GM23248 (cell line): ENCODE data around the gene CFAP65. TPM values are rescaled to one million over a fixed set of nuclear protein-coding genes. Genes with fewer than 3 reads are reported as not detected.

ENCODE experiments used
- DNase-seq: peaks from one replicate; pipeline ENCODE4 v3.0.0-alpha.2; 2015
- H2AFZ ChIP-seq: fragments of 200-600 bp; sonication (generic); 2 replicates; pipeline ENCODE4 v1.6.1; 2016; ENCODE audit warnings: antibody characterized with exemption
- H3F3A ChIP-seq: fragments of 200-600 bp; sonication (generic); 2 replicates; pipeline ENCODE4 v1.6.1; 2016; ENCODE audit warnings: mild to moderate bottlenecking, antibody characterized with exemption, mixed run types; ENCODE audit not compliant: insufficient read depth
- H3K27ac ChIP-seq: fragments of 200-600 bp; sonication (generic); 2 replicates; pipeline ENCODE4 v1.5.1; 2016; ENCODE audit warnings: mild to moderate bottlenecking
- H3K27me3 ChIP-seq: fragments of 200-600 bp; sonication (generic); replicated peaks from 2 replicates; pipeline ENCODE4 v1.6.1; 2016; ENCODE audit warnings: mild to moderate bottlenecking; ENCODE audit not compliant: insufficient read depth
- H3K36me3 ChIP-seq: fragments of 200-600 bp; sonication (generic); 2 replicates; pipeline ENCODE4 v1.6.1; 2016; ENCODE audit warnings: low read depth, mild to moderate bottlenecking
- H3K4me1 ChIP-seq: fragments of 200-600 bp; sonication (generic); 2 replicates; pipeline ENCODE4 v1.6.1; 2016; ENCODE audit warnings: mild to moderate bottlenecking; ENCODE audit not compliant: insufficient read depth
- H3K4me2 ChIP-seq: fragments of 200-600 bp; sonication (generic); one replicate; pipeline ENCODE4 v1.6.1; 2016; ENCODE audit warnings: mild to moderate bottlenecking; ENCODE audit not compliant: unreplicated experiment
- H3K4me3 ChIP-seq: fragments of 200-600 bp; sonication (generic); 2 replicates; pipeline ENCODE4 v1.5.1; 2016; ENCODE audit warnings: mild to moderate bottlenecking
- H3K79me2 ChIP-seq: fragments of 200-600 bp; sonication (generic); 2 replicates; pipeline ENCODE4 v1.6.1; 2016; ENCODE audit warnings: mild to moderate bottlenecking; ENCODE audit not compliant: insufficient read depth
- H3K9ac ChIP-seq: fragments of 200-600 bp; sonication (generic); 2 replicates; pipeline ENCODE4 v1.6.1; 2016; ENCODE audit warnings: mild to moderate bottlenecking
- H3K9me2 ChIP-seq: fragments of 200-600 bp; sonication (generic); 2 replicates; pipeline ENCODE4 v1.6.1; 2016; ENCODE audit warnings: mixed run types, mild to moderate bottlenecking, moderate library complexity; ENCODE audit not compliant: insufficient read depth
- H3K9me3 ChIP-seq: fragments of 200-600 bp; sonication (generic); one replicate; pipeline ENCODE4 v1.6.1; 2017; ENCODE audit warnings: low read depth
- H4K20me1 ChIP-seq: fragments of 200-600 bp; sonication (generic); 2 replicates; pipeline ENCODE4 v1.6.0; 2016; ENCODE audit not compliant: insufficient read depth
- EZH2 ChIP-seq: fragments of 200-600 bp; sonication (generic); IDR thresholded peaks from 2 replicates; pipeline ENCODE4 v1.6.1; 2018; ENCODE audit warnings: antibody characterized with exemption, mild to moderate bottlenecking; ENCODE audit not compliant: insufficient read depth, poor library complexity, severe bottlenecking
- EZH2phosphoT487 ChIP-seq: fragments of 200-600 bp; sonication (generic); IDR thresholded peaks from 2 replicates; pipeline ENCODE4 v1.6.1; 2018; ENCODE audit warnings: antibody characterized with exemption, moderate library complexity, mild to moderate bottlenecking, low read depth; ENCODE audit not compliant: insufficient read depth
- WGBS, 2 experiments: methylation state at CpG; one replicate each; pipeline ENCODE4 v1.1.6; 2015 to 2017; ENCODE audit warnings: low lambda C conversion rate in 2 of 2, low coverage in 1 of 2; ENCODE audit errors: missing lambda C conversion rate in 2 of 2; 5-methylcytosine and 5-hydroxymethylcytosine counted together
- in situ Hi-C: fragments of 300-500 bp; cut with MboI; formaldehyde crosslinking; loops from 2 replicates; pipeline ENCODE4 v1.15.0; 2020
- polyA plus RNA-seq: library from polyadenylated mRNA; unstranded; fragments of >200 nt; fragmentation: Nextera tagmentation; extraction: Ambion mirVana; gene quantifications from 2 replicates; pipeline ENCODE4 v1.2.1, GENCODE V29; 2016
- total RNA-seq: library from RNA; depleted of rRNA; stranded (reverse); fragments of >200 nt; shearing (Covaris generic); gene quantifications from 2 replicates; pipeline ENCODE4 v1.2.3, GENCODE V29; 2014

The CFAP65 gene
- total and polyA plus RNA-seq, 2 experiments from 2014 or later: 0.08 TPM; not detected in 1

DNA sequence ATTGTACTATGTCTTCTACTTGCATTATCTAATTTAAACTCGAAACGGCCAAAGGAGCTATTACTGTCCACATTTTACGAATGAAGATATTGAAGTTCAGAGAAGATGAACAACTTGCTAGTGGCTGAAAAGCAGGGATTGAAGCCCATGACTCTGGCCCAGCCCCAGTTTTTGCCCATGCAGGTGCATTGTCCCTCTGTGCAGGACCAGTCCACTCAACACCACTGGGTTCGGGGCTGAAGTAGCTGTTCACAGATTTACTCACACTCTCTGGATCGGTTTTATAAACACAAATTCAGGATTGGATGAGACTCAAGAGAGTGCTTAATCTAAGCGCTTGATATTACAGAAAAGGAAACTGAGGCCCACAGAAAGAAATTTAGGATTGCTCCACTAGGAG is 20.8 kb upstream of the CFAP65 start:
- no peak for DNase-seq
- H2AFZ ChIP-seq: no peak overlapping the region
- H3K9me3 ChIP-seq: no peaks in the 10 kb centered on the region
- H3K9ac ChIP-seq: no peak overlapping the region
- H3K27ac ChIP-seq: no peak overlapping the region
- no peak overlapping the region for H3K4me3 ChIP-seq
- no peaks in the 10 kb centered on the region for H3K36me3 ChIP-seq
- TF ChIP-seq EZH2 (no peak), EZH2phosphoT487 (no peak)
- WGBS, 2 experiments: 55 to 61% methylated on average over 6 of the region's 6 CpGs
- no peaks in the 10 kb centered on the region for H3F3A ChIP-seq
- in situ Hi-C loops: no loop called here
- no peaks in the 10 kb centered on the region for H3K9me2 ChIP-seq
- H3K4me1 ChIP-seq: peaks cover 6% of the 10 kb centered on the region; the same call in 1 of the 2 replicates
- no peaks in the 10 kb centered on the region for H3K79me2 ChIP-seq
- no peaks in the 10 kb centered on the region for H4K20me1 ChIP-seq
- no peak overlapping the region for H3K4me2 ChIP-seq
- H3K27me3 ChIP-seq: peaks cover 62% of the 10 kb centered on the region

DNA sequence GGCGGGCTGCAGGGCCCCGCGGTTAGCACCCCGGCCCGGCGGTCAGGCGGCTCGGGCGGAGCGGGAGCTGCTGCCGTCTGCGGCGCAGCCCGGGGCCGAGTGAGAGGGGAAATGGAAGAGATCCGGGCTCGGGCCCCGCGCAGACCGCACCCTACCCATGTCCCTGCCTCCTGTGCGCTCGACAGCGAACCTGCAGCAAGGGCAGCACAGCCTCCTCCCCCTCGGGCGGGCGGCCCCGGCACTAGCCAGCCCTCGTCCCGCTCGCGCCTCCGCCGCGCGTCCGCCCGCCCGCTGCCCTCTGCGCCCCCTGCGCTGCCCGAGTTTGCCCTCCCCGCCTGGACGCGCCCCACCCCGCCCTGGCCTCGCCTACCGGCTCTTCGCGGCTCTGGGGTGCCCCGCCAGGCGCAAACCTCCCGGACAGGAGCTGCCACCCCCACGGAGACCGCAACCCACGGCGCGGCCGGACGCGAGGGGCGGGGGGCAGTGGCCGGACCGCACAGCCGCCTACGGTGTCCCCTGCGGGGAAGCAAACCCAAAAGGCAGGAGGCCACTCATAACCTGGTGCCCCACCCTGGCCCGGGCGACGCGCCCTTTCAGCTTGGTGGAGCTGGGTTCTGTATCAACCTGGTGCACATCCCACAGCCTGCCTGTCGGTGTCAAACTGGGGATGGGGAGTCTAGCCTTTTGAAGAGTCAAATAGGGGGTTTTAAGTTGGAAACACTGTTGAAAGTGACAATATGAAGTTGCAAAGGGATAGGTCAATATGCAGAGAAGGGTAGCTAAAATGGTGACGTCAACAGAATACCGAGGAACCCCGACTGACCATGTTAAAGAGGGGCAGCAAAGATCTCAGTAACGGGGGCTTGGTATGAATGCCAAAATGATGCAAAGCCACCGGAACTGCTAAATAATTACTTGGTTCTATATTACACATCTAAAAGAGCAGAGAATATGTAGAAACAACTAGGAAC is 19.8 kb upstream of the CFAP65 start, which contains the start of gene IHH:
IHH (minus strand) TSS at position 101 of the 971 bp plus-strand sequence. CDS start 454 bp downstream, outside the sequence.
- Histone ChIP-seq H3K27me3 (peaks cover 72% of the 10 kb centered on the region), H3K4me3 (0 out of 2 replicates have a peak within 1 kb of the TSS, but pooled peaks have one; percentile 36), H3K4me1 (peaks cover 6% of the 10 kb centered on the region; the same call in 1 of the 2 replicates), H3K9ac (no peak within 1 kb of the TSS), H3K79me2 (no peaks in the 10 kb centered on the region), H3K27ac (no peak within 1 kb of the TSS), H2AFZ (no peak within 1 kb of the TSS), H3K4me2 (no peak within 1 kb of the TSS), H3K36me3 (no peaks in the 10 kb centered on the region), H3K9me2 (no peaks in the 10 kb centered on the region), H3F3A (no peaks in the 10 kb centered on the region), H4K20me1 (no peaks in the 10 kb centered on the region), H3K9me3 (no peaks in the 10 kb centered on the region)
- TF ChIP-seq EZH2 (peak; percentile 93), EZH2phosphoT487 (peak; percentile 72; the same call in 1 of the 2 replicates)
- WGBS, 2 experiments: 5 to 7% methylated on average over 25 to 38 of the region's 76 CpGs
- in situ Hi-C loops: no loop called here
- peak; percentile 35 for DNase-seq

DNA sequence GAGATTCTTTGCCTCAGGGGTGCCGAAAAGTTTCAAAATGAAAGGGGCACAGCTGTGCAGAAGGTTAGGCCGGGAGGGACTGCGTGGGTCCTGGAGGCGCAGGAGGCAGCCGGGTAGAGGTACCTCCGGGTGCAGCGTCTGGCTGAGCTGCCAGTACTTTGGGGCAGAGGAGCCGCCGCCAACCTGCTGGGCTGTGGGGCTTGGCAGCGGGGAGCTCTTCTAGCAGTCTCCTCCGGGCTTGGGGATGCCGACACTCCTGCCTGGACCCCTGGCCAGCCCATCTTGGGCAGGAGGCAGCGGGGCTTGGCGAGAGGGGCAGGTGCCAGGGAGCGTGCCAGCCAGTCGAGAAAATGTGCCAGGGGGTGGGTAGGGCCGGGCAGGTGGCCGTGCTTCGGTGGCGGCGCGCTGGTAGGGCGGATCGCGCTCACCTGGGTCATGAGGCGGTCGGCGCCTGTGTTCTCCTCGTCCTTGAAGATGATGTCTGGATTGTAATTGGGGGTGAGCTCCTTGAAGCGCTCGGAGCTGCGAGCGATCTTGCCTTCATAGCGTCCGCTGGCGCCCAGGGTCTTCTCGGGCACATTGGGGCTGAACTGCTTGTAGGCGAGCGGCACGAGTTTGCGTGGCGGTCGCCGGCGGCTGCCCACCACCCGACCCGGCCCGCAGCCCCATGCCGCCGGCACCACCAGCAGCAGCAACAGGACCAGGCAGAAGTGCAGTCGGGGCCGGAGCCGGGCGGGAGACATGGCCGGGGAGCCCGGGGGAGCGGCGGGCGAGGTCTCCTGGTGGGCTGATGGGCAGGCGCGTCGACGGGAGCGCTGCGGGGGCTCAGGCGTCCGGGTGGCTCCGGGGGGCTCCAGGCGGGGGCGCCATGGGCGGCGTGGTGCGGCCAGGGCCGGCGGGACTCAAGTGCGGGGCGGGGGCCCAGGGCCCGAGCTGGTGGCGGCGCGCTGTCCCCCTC is 18.7 kb upstream of the CFAP65 start:
- no peaks in the 10 kb centered on the region for H3K79me2 ChIP-seq
- H4K20me1 ChIP-seq: no peaks in the 10 kb centered on the region
- TF ChIP-seq EZH2: peak; percentile 72
- peak; percentile 2; the same call in 1 of the 2 replicates for TF ChIP-seq EZH2phosphoT487
- in situ Hi-C loops: no loop called here
- peak overlapping the region; percentile 32 for H3K4me2 ChIP-seq
- no peak overlapping the region for H3K27ac ChIP-seq
- H3K9me2 ChIP-seq: no peaks in the 10 kb centered on the region
- peaks cover 78% of the 10 kb centered on the region for H3K27me3 ChIP-seq
- H3K9me3 ChIP-seq: no peaks in the 10 kb centered on the region
- H3K36me3 ChIP-seq: no peaks in the 10 kb centered on the region
- no peaks in the 10 kb centered on the region for H3F3A ChIP-seq
- 2 to 3% methylated on average over 50 to 57 of the region's 81 CpGs for WGBS, 2 experiments
- peak; percentile 24 for DNase-seq
- no peak overlapping the region for H2AFZ ChIP-seq
- peaks cover 6% of the 10 kb centered on the region; the same call in 1 of the 2 replicates for H3K4me1 ChIP-seq
- H3K9ac ChIP-seq: no peak overlapping the region
- no peak overlapping the region for H3K4me3 ChIP-seq

DNA sequence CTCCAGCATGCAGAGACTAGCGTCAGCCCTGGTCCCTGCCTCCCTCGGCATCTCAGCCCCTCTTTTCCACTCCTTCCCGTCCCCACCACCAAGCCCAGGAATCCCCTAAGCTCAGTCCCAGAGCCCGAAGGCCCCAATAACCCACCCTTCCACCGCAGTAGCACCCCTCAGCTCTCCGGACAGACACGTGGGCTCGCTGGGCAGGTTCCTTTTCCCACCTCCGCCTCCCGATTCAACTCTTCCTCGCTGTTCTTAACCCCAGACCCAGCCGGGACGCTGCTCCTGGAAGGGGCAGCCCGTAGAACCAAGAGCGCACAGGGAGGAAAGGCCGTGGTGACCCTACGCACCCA is 18.0 kb upstream of the CFAP65 start:
- Histone ChIP-seq H3K27me3 (peaks cover 78% of the 10 kb centered on the region), H3K4me2 (peak overlapping the region; percentile 32), H3K9me3 (no peaks in the 10 kb centered on the region), H3K27ac (no peak overlapping the region), H3K9me2 (no peaks in the 10 kb centered on the region), H3K9ac (no peak overlapping the region), H3K79me2 (no peaks in the 10 kb centered on the region), H4K20me1 (no peaks in the 10 kb centered on the region), H3K4me1 (peaks cover 6% of the 10 kb centered on the region; the same call in 1 of the 2 replicates), H3K36me3 (no peaks in the 10 kb centered on the region), H2AFZ (no peak overlapping the region), H3K4me3 (no peak overlapping the region), H3F3A (no peaks in the 10 kb centered on the region)
- peak; percentile 20 for DNase-seq
- 1 to 2% methylated on average over 16 to 17 of the region's 17 CpGs for WGBS, 2 experiments
- peak; percentile 68 for TF ChIP-seq EZH2
- peak; percentile 65; the same call in 1 of the 2 replicates for TF ChIP-seq EZH2phosphoT487
- in situ Hi-C loops: no loop called here
